Lower lobe of right lung (tissue), 2 donors: ENCODE results near the gene HECW1. TPM values are rescaled to one million over a fixed set of nuclear protein-coding genes. Genes with fewer than 3 reads are reported as not detected.

Source experiments
- ATAC-seq, 2 donors: fragments of 200-7000 bp; cut with Tn5 transposase; one replicate each; pipeline ENCODE4 v1.9.1; 2020 to 2022; ENCODE audit warnings: mild to moderate bottlenecking in 2 of 2, moderate library complexity in 2 of 2
- DNase-seq: peaks from one replicate; pipeline ENCODE4 v3.0.0-alpha.2; 2020
- H3K27ac ChIP-seq: fragments of 200-600 bp; one replicate; pipeline ENCODE4 v1.8.0; 2022
- H3K27me3 ChIP-seq: fragments of 200-600 bp; one replicate; pipeline ENCODE4 v1.8.0; 2022; ENCODE audit warnings: low read depth
- H3K36me3 ChIP-seq: fragments of 200-600 bp; one replicate; pipeline ENCODE4 v1.8.0; 2022; ENCODE audit warnings: mild to moderate bottlenecking
- H3K4me1 ChIP-seq: fragments of 200-600 bp; one replicate; pipeline ENCODE4 v1.8.0; 2022
- H3K4me3 ChIP-seq: fragments of 200-600 bp; one replicate; pipeline ENCODE4 v1.8.0; 2022; ENCODE audit warnings: mild to moderate bottlenecking
- H3K9me3 ChIP-seq: fragments of 200-600 bp; one replicate; pipeline ENCODE4 v1.8.0; 2022
- CTCF ChIP-seq: fragments of 200-600 bp; IDR thresholded peaks from one replicate; pipeline ENCODE4 v1.8.0; 2022; ENCODE audit warnings: antibody characterized with exemption, mild to moderate bottlenecking
- intact Hi-C: fragments of 100-400 bp; cut with DNase I; formaldehyde crosslinking; loops from one replicate; pipeline ENCODE4 v1.11.0; 2022
- total RNA-seq: library from RNA; stranded (reverse); fragmentation: NEBNext Ultra II Directional; extraction: Animal tissue kit (Norgen Biotek cat#: 25700); gene quantifications from one replicate; pipeline ENCODE4 v1.2.1, GENCODE V29; 2021
- donor health status: DM: no; HTN: yes; CAD: no; lungs with severe emphysema.

HECW1 gene
- total RNA-seq, 1 donor from 2014 or later = 0.06 TPM

- Histone ChIP-seq H3K4me3 (no peak overlapping the region), H3K36me3 (no peaks in the 10 kb centered on the region), H3K9me3 (no peaks in the 10 kb centered on the region), H3K27ac (no peak overlapping the region), H3K27me3 (peaks cover 5% of the 10 kb centered on the region), H3K4me1 (no peaks in the 10 kb centered on the region)
- ATAC-seq (peak in 1 of 2 donors; percentile 27), DNase-seq (no peak)
- intact Hi-C loops = no loop called here
- no peak for TF ChIP-seq CTCF
These were observed 189.8 kb downstream of the HECW1 start for GRCh38 chr7:43302211-43302711.

- H3K4me1 ChIP-seq = no peaks in the 10 kb centered on the region
- no peaks in the 10 kb centered on the region for H3K9me3 ChIP-seq
- no peak for TF ChIP-seq CTCF
- no peak for ATAC-seq
- H3K36me3 ChIP-seq = no peaks in the 10 kb centered on the region
- H3K27ac ChIP-seq = no peak overlapping the region
- intact Hi-C loops = no loop called here
- H3K4me3 ChIP-seq = no peak overlapping the region
- no peak for DNase-seq
- H3K27me3 ChIP-seq = peaks cover 5% of the 10 kb centered on the region
These were observed 190.5 kb downstream of the HECW1 start for GRCh38 chr7:43302773-43303460.

- no peak for ATAC-seq
- intact Hi-C loops = no loop called here
These were observed 191.3 kb downstream of the HECW1 start for GRCh38 chr7:43303740-43304241.

GRCh38 chr7:43306404-43306803 lies 194.0 kb downstream of the HECW1 start:
- H3K4me3 ChIP-seq = no peak overlapping the region
- H3K27ac ChIP-seq = no peak overlapping the region
- intact Hi-C loops = no loop called here
- H3K27me3 ChIP-seq = peaks cover 5% of the 10 kb centered on the region
- no peaks in the 10 kb centered on the region for H3K36me3 ChIP-seq
- H3K4me1 ChIP-seq = no peaks in the 10 kb centered on the region
- no peak for ATAC-seq
- TF ChIP-seq CTCF = no peak
- DNase-seq = no peak
- H3K9me3 ChIP-seq = no peaks in the 10 kb centered on the region

More at GRCh38 chr7:43303740-43304241, 191.3 kb downstream of the HECW1 start:
- H3K36me3 ChIP-seq = no peaks in the 10 kb centered on the region
- no peak overlapping the region for H3K4me3 ChIP-seq
- no peak for DNase-seq
- H3K9me3 ChIP-seq = no peaks in the 10 kb centered on the region
- peaks cover 5% of the 10 kb centered on the region for H3K27me3 ChIP-seq
- no peaks in the 10 kb centered on the region for H3K4me1 ChIP-seq
- H3K27ac ChIP-seq = no peak overlapping the region
- no peak for TF ChIP-seq CTCF

GRCh38 chr7:43307522-43307921 lies 195.1 kb downstream of the HECW1 start:
- no peak for TF ChIP-seq CTCF
- Histone ChIP-seq H3K36me3 (no peaks in the 10 kb centered on the region), H3K4me1 (no peaks in the 10 kb centered on the region), H3K27me3 (no peaks in the 10 kb centered on the region), H3K27ac (no peak overlapping the region), H3K4me3 (no peak overlapping the region), H3K9me3 (no peaks in the 10 kb centered on the region)
- DNase-seq = no peak
- no peak for ATAC-seq
- intact Hi-C loops = no loop called here
